ENCODE measurements around the gene CDX1.

DNA sequence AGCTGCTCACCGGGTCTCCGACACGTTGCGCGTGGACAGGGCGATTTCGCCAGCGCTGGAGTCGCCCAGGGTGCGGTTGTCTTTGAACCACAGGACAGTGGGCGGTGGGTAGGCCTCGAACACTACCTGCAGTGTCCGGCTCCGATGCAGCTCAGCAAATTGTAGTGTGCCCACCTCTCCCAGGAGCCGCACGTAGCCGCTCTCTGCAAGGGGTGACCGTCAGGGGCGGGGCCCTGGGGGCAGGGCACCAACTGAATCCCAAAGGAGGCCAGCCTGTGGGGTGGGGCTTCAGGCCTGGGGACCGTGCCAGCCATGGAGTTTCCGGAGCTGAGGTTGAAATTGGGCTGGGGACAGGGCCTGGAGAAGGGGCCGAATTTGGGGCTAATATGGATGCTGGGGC lies 33.8 kb upstream of the CDX1 start:
- TF ChIP-seq, protein P1, sequence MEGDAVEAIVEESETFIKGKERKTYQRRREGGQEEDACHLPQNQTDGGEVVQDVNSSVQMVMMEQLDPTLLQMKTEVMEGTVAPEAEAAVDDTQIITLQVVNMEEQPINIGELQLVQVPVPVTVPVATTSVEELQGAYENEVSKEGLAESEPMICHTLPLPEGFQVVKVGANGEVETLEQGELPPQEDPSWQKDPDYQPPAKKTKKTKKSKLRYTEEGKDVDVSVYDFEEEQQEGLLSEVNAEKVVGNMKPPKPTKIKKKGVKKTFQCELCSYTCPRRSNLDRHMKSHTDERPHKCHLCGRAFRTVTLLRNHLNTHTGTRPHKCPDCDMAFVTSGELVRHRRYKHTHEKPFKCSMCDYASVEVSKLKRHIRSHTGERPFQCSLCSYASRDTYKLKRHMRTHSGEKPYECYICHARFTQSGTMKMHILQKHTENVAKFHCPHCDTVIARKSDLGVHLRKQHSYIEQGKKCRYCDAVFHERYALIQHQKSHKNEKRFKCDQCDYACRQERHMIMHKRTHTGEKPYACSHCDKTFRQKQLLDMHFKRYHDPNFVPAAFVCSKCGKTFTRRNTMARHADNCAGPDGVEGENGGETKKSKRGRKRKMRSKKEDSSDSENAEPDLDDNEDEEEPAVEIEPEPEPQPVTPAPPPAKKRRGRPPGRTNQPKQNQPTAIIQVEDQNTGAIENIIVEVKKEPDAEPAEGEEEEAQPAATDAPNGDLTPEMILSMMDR (IDR thresholded peaks at IDR 0.05), result no peak
- TF ChIP-seq POLR2A (IDR thresholded peaks at IDR 0.05), result no peak
